ENCODE data around the gene SEPTIN11. TPM values are rescaled to one million over a fixed set of nuclear protein-coding genes. Genes with fewer than 3 reads are reported as not detected.

SEPTIN11 gene
- total RNA-seq, 1 donor from 2014 or later = 80.4 TPM

GRCh38 chr4:76920715-76921114 is 28.8 kb upstream of the SEPTIN11 start:
- no peaks in the 10 kb centered on the region for H3K9me3 Mint-ChIP-seq (ENCODE audit: low read depth)
- peaks cover 12% of the 10 kb centered on the region for H3K4me1 Mint-ChIP-seq (ENCODE audit: low read depth)
- DNase-seq (ENCODE audit: low spot score, unreplicated experiment) = no peak
- no peaks in the 10 kb centered on the region for H3K27me3 Mint-ChIP-seq
- peaks cover 1% of the 10 kb centered on the region for H3K36me3 Mint-ChIP-seq (ENCODE audit: insufficient read depth)
- no peak overlapping the region for H3K4me3 Mint-ChIP-seq (ENCODE audit: low read depth)
- H3K27ac Mint-ChIP-seq = no peak overlapping the region
- no peak for TF ChIP-seq CTCF (IDR thresholded peaks at IDR 0.05; ENCODE audit: unreplicated experiment)

GRCh38 chr4:76923619-76924357 is 25.8 kb upstream of the SEPTIN11 start:
- no peak for DNase-seq (ENCODE audit: low spot score, unreplicated experiment)
- Mint-ChIP-seq H3K27ac (no peak overlapping the region), H3K36me3 (ENCODE audit: insufficient read depth) (peaks cover 1% of the 10 kb centered on the region), H3K4me3 (ENCODE audit: low read depth) (no peak overlapping the region), H3K9me3 (ENCODE audit: low read depth) (no peaks in the 10 kb centered on the region), H3K4me1 (ENCODE audit: low read depth) (peaks cover 12% of the 10 kb centered on the region), H3K27me3 (no peaks in the 10 kb centered on the region)
- no peak for TF ChIP-seq CTCF (IDR thresholded peaks at IDR 0.05; ENCODE audit: unreplicated experiment)

- Mint-ChIP-seq H3K36me3 (ENCODE audit: insufficient read depth) (no peaks in the 10 kb centered on the region), H3K27ac (no peak overlapping the region), H3K27me3 (no peaks in the 10 kb centered on the region), H3K9me3 (ENCODE audit: low read depth) (no peaks in the 10 kb centered on the region), H3K4me3 (ENCODE audit: low read depth) (no peak overlapping the region), H3K4me1 (ENCODE audit: low read depth) (peaks cover 6% of the 10 kb centered on the region)
- TF ChIP-seq CTCF (IDR thresholded peaks at IDR 0.05; ENCODE audit: unreplicated experiment) = no peak
- no peak for DNase-seq (ENCODE audit: low spot score, unreplicated experiment)
Measured at GRCh38 chr4:76926841-76927240, 22.7 kb upstream of the SEPTIN11 start.

- DNase-seq (ENCODE audit: low spot score, unreplicated experiment) = no peak
- TF ChIP-seq CTCF (IDR thresholded peaks at IDR 0.05; ENCODE audit: unreplicated experiment) = no peak
- no peaks in the 10 kb centered on the region for H3K36me3 Mint-ChIP-seq (ENCODE audit: insufficient read depth)
- no peaks in the 10 kb centered on the region for H3K4me1 Mint-ChIP-seq (ENCODE audit: low read depth)
- no peaks in the 10 kb centered on the region for H3K27me3 Mint-ChIP-seq
- H3K9me3 Mint-ChIP-seq (ENCODE audit: low read depth) = no peaks in the 10 kb centered on the region
- no peak overlapping the region for H3K27ac Mint-ChIP-seq
- H3K4me3 Mint-ChIP-seq (ENCODE audit: low read depth) = no peak overlapping the region
Measured at GRCh38 chr4:76930685-76931084, 18.9 kb upstream of the SEPTIN11 start.

- TF ChIP-seq CTCF (IDR thresholded peaks at IDR 0.05; ENCODE audit: unreplicated experiment) = no peak
- no peaks in the 10 kb centered on the region for H3K27me3 Mint-ChIP-seq
- no peak overlapping the region for H3K27ac Mint-ChIP-seq
- H3K4me3 Mint-ChIP-seq (ENCODE audit: low read depth) = no peak overlapping the region
- H3K36me3 Mint-ChIP-seq (ENCODE audit: insufficient read depth) = no peaks in the 10 kb centered on the region
- DNase-seq (ENCODE audit: low spot score, unreplicated experiment) = no peak
- H3K9me3 Mint-ChIP-seq (ENCODE audit: low read depth) = no peaks in the 10 kb centered on the region
- no peaks in the 10 kb centered on the region for H3K4me1 Mint-ChIP-seq (ENCODE audit: low read depth)
Measured at GRCh38 chr4:76931087-76931486, 18.5 kb upstream of the SEPTIN11 start.

Measured in progenitor cell of endocrine pancreas (in vitro differentiated cells).